ENCODE data around the gene SELENOO. TPM values are rescaled to one million over a fixed set of nuclear protein-coding genes. Genes with fewer than 3 reads are reported as not detected.
A peak's percentile ranks its signal among the peaks of the same experiment; 100 is the strongest.

Gene SELENOO
- total RNA-seq, 1 experiment from 2014 or later: 19.0 TPM

DNA sequence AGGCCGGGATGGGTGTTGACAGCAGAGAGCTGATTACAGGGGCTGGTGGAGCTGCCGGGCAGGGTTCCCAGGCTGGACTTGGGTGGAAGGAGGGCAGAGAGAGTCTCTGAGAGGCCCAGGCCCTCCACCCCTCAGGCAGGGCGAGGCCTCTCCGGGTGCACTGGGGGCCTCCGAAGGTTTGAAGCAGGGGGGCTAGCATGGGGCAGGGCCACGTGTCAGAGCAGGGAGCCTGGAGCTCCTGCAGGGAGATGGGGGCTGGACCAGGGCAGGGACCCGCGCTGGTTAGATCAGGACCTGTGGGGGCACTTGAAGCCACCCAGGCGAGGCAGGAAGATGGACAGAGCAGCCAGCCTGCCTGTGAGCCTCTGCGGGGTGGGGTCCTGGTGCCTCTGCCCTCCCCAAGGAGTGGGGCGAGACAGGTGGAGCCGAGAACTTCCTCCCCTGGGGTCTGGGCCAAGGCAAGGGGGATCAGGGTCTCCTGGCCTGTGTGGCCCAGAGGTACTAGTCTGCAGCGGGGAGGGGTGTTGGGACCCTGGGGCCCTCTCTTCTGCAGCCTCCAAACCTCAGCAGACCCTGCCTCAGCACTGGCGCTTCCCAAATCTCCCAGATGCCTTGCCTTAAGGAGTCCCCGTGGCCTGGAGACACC is 29.4 kb upstream of the SELENOO start:
- peak overlapping the region; percentile 49 for H3K4me2 ChIP-seq (ENCODE audit: insufficient read depth, insufficient read length, low read length)
- no peak overlapping the region for H3K27ac ChIP-seq (ENCODE audit: insufficient read length, low read depth, low read length)
- peaks cover 3% of the 10 kb centered on the region; the same call in 1 of the 2 replicates for H3K27me3 ChIP-seq (ENCODE audit: insufficient read depth, low read length)
- H3K9ac ChIP-seq (ENCODE audit: extremely low read depth, insufficient read length, low read length): no peak overlapping the region
- H3K9me3 ChIP-seq (ENCODE audit: control insufficient read depth, low read depth, low read length): no peaks in the 10 kb centered on the region
- H2BK20ac ChIP-seq (ENCODE audit: low read depth, low read length, poor library complexity, severe bottlenecking): no peak overlapping the region
- peaks cover 43% of the 10 kb centered on the region for H3K27me3 Mint-ChIP-seq (ENCODE audit: low read depth)
- H2BK15ac ChIP-seq (ENCODE audit: low read depth, low read length): no peak overlapping the region
- H3K56ac ChIP-seq (ENCODE audit: insufficient read length, low read depth, low read length): no peak overlapping the region
- no peaks in the 10 kb centered on the region for H4K20me1 ChIP-seq (ENCODE audit: control insufficient read depth, insufficient read depth, insufficient read length)
- H3K9me3 Mint-ChIP-seq: no peaks in the 10 kb centered on the region; a peak in 1 of 5 replicates
- no peak overlapping the region for H3K14ac ChIP-seq (ENCODE audit: insufficient read depth, low read length)
- H3K23ac ChIP-seq (ENCODE audit: insufficient read length, low read depth, low read length): no peak overlapping the region
- no peak overlapping the region for H4K8ac ChIP-seq (replicated peaks; ENCODE audit: insufficient read length, low read depth, low read length)
- no peak overlapping the region for H2AK5ac ChIP-seq (ENCODE audit: insufficient read length, low read length)
- WGBS (ENCODE audit: extremely low coverage, insufficient read length, low lambda C conversion rate): no CpG with 5 or more reads among the region's 15 CpGs
- TF ChIP-seq, protein P1, sequence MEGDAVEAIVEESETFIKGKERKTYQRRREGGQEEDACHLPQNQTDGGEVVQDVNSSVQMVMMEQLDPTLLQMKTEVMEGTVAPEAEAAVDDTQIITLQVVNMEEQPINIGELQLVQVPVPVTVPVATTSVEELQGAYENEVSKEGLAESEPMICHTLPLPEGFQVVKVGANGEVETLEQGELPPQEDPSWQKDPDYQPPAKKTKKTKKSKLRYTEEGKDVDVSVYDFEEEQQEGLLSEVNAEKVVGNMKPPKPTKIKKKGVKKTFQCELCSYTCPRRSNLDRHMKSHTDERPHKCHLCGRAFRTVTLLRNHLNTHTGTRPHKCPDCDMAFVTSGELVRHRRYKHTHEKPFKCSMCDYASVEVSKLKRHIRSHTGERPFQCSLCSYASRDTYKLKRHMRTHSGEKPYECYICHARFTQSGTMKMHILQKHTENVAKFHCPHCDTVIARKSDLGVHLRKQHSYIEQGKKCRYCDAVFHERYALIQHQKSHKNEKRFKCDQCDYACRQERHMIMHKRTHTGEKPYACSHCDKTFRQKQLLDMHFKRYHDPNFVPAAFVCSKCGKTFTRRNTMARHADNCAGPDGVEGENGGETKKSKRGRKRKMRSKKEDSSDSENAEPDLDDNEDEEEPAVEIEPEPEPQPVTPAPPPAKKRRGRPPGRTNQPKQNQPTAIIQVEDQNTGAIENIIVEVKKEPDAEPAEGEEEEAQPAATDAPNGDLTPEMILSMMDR (conservative IDR thresholded peaks at IDR 0.05): no peak
- DNase-seq: no peak
- no peak overlapping the region for H3K27ac Mint-ChIP-seq
- no peaks in the 10 kb centered on the region for H3K4me1 ChIP-seq (ENCODE audit: insufficient read depth, low read length)
- no peak overlapping the region for H2AFZ ChIP-seq (ENCODE audit: low read length)
- no peak overlapping the region for H3K4ac ChIP-seq (ENCODE audit: low read depth, low read length)
- H3K4me1 Mint-ChIP-seq: peaks cover 4 to 10% of the 10 kb centered on the region in 2 experiments
- H2BK5ac ChIP-seq (ENCODE audit: insufficient read length, low read length): no peak overlapping the region
- no peaks in the 10 kb centered on the region for H3K79me2 ChIP-seq (ENCODE audit: insufficient read depth, low read length)
- peak overlapping the region; percentile 75 to 85 for H3K4me3 Mint-ChIP-seq
- H3K18ac ChIP-seq (ENCODE audit: insufficient read length, low read depth, low read length): no peak overlapping the region
- no peak overlapping the region for H2BK120ac ChIP-seq (ENCODE audit: low read depth, low read length, poor library complexity, severe bottlenecking)
- no peaks in the 10 kb centered on the region for H3K79me1 ChIP-seq (ENCODE audit: insufficient read depth, low read depth, low read length, poor library complexity, severe bottlenecking)
- H2BK12ac ChIP-seq (ENCODE audit: insufficient read length, low read depth, low read length): no peak overlapping the region
- peaks cover 5% of the 10 kb centered on the region for H3K23me2 ChIP-seq (ENCODE audit: insufficient read length, low read depth, low read length, poor library complexity, severe bottlenecking)
- H4K91ac ChIP-seq (ENCODE audit: insufficient read length, low read depth, low read length): no peak overlapping the region
- peaks cover 0 to 2% (median 0%) of the 10 kb centered on the region in 3 experiments; a peak in 2 of 7 replicates for H3K36me3 Mint-ChIP-seq (ENCODE audit: insufficient read depth in 1 of 3, low read depth in 3 of 3)
- no peak overlapping the region for H3T11ph ChIP-seq (ENCODE audit: low read length)
- H4K5ac ChIP-seq (ENCODE audit: insufficient read length, low read depth, low read length): no peak overlapping the region

All from H9 (cell line).